K562 (cell line): Measurements from ENCODE around the gene PTPN5. TPM values are rescaled to one million over a fixed set of nuclear protein-coding genes. Genes with fewer than 3 reads are reported as not detected.
"Not testable (repeated sequence)": the region's sequence is repeated elsewhere in the genome, so short reads cannot be mapped to it uniquely, and the experiment has no call there.

ENCODE experiments used
- ATAC-seq: fragments of 200-7000 bp; cut with Tn5 transposase; 3 replicates; pipeline ENCODE4 v1.9.1; 2020; ENCODE audit warnings: moderate library complexity
- BruUV-seq: library from RNA; stranded (reverse); fragments of 400-500 nt; replicated peaks from 2 replicates; lab custom pipeline; 2021; lab: Mats Ljungman, UMichigan
- CTCF ChIA-PET: fragments of 300-600 bp; formaldehyde crosslinking; extraction: SDS; loops from one replicate; lab custom pipeline; 2021; ENCODE audit warnings: low intra/inter-chr PET ratio; lab: Yijun Ruan, JAX
- POLR2A ChIA-PET: fragments of 300-600, 350-650 bp; sonication (Branson Sonifier 250); formaldehyde crosslinking; extraction: SDS; loops from one replicate; lab custom pipeline; 2021; ENCODE audit warnings: antibody characterized with exemption, inconsistent platforms; lab: Yijun Ruan, JAX
- DNase-seq, 4 experiments: peaks; one replicate each; pipeline versions ENCODE4 v3.0.0 to v3.0.0-alpha.2; 2011 to 2018; ENCODE audit warnings: low spot score in 3 of 4, mixed read lengths in 3 of 4; ENCODE audit errors: extremely low read depth in 1 of 4
- FAIRE-seq: peaks from 2 replicates; lab custom pipeline; 2011; peaks lifted over from hg19 to GRCh38; lab: Jason Lieb, UNC
- H2AFZ ChIP-seq: 2 replicates; pipeline ENCODE4 v1.6.0; 2011; ENCODE audit warnings: low read depth, low read length, control low read depth, inconsistent platforms
- H3K27ac ChIP-seq: fragments of 200-600 bp; 3 replicates; pipeline ENCODE4 v1.8.0; 2011; ENCODE audit warnings: low read depth, mild to moderate bottlenecking, control low read depth, inconsistent platforms, low read length, moderate library complexity, mixed read lengths; ENCODE audit errors: extremely low read depth
- H3K27me3 ChIP-seq, 2 experiments: fragments of 300-600 bp in 1 of 2; 2 replicates in 1 of 2; 3 replicates in 1 of 2; pipeline versions ENCODE4 v1.6.0 to v1.8.0; 2011; ENCODE audit warnings: inconsistent platforms in 2 of 2, low read length in 2 of 2, mild to moderate bottlenecking in 1 of 2, mixed read lengths in 1 of 2, moderate library complexity in 1 of 2; ENCODE audit not compliant: control insufficient read depth in 2 of 2, insufficient read depth in 2 of 2
- H3K36me3 ChIP-seq: fragments of 300-600 bp; 3 replicates; pipeline ENCODE4 v1.8.0; 2011; ENCODE audit warnings: mild to moderate bottlenecking, low read length, inconsistent platforms; ENCODE audit not compliant: control insufficient read depth, insufficient read depth
- H3K4me1 ChIP-seq, 2 experiments: fragments of 200-600 bp in 1 of 2; replicated peaks in 1 of 2; 2 replicates in 1 of 2; 3 replicates in 1 of 2; pipeline versions ENCODE4 v1.5.1 to v1.8.0; 2011; ENCODE audit warnings: inconsistent platforms in 2 of 2, low read length in 2 of 2, mild to moderate bottlenecking in 1 of 2, mixed read lengths in 1 of 2, moderate library complexity in 1 of 2; ENCODE audit not compliant: control insufficient read depth in 2 of 2, insufficient read depth in 2 of 2
- H3K4me2 ChIP-seq: 2 replicates; pipeline ENCODE4 v1.6.1; 2011; ENCODE audit warnings: low read length, control low read depth, inconsistent platforms, mixed read lengths; ENCODE audit not compliant: insufficient read depth
- H3K4me3 ChIP-seq: fragments of 200-600 bp; sonication (generic), shearing (Covaris generic); 2 replicates; pipeline ENCODE4 v1.5.1; 2016; ENCODE audit warnings: control low read depth, inconsistent platforms
- H3K79me2 ChIP-seq: fragments of 200-600 bp; 3 replicates; pipeline ENCODE4 v1.8.0; 2011; ENCODE audit warnings: low read length, inconsistent platforms; ENCODE audit not compliant: control insufficient read depth, insufficient read depth
- H3K9ac ChIP-seq, 2 experiments: 2 replicates each; pipeline versions ENCODE4 v1.6.0 to v1.6.1; 2011; ENCODE audit warnings: low read depth in 2 of 2, low read length in 2 of 2, control low read depth in 1 of 2, inconsistent platforms in 1 of 2, mild to moderate bottlenecking in 1 of 2, mixed read lengths in 1 of 2; ENCODE audit not compliant: insufficient read depth in 1 of 2
- H3K9me1 ChIP-seq: one replicate; pipeline ENCODE4 v1.6.0; 2011; ENCODE audit warnings: inconsistent platforms, mild to moderate bottlenecking, low read length, moderate library complexity; ENCODE audit not compliant: control insufficient read depth, insufficient read depth
- H3K9me3 ChIP-seq: replicated peaks from 2 replicates; pipeline ENCODE4 v1.5.1; 2011; ENCODE audit warnings: low read depth, low read length, inconsistent platforms; ENCODE audit not compliant: control insufficient read depth, insufficient read depth
- H4K20me1 ChIP-seq: replicated peaks from 2 replicates; pipeline ENCODE4 v1.6.1; 2011; ENCODE audit warnings: low read length, inconsistent platforms, mixed read lengths; ENCODE audit not compliant: control insufficient read depth, insufficient read depth
- AFF1 ChIP-seq, 2 experiments: fragments of 450-650 bp; IDR thresholded peaks; 2 replicates each; pipeline ENCODE4 v1.6.1; 2018; ENCODE audit warnings: mild to moderate bottlenecking in 2 of 2, low read depth in 1 of 2; ENCODE audit not compliant: partially characterized antibody in 2 of 2
- CBFB ChIP-seq: sonication (generic); formaldehyde crosslinking; IDR thresholded peaks from 2 replicates; pipeline ENCODE4 v1.4.0; 2020; ENCODE audit warnings: mild to moderate bottlenecking, missing genetic modification reagents
- FOXJ3 ChIP-seq: sonication (generic); formaldehyde crosslinking; IDR thresholded peaks from 2 replicates; pipeline ENCODE4 v1.4.0; 2020; ENCODE audit warnings: mild to moderate bottlenecking, missing genetic modification reagents
- ZNF518B ChIP-seq: fragments of 250-450 bp; sonication (Bioruptor Pico); IDR thresholded peaks from 2 replicates; pipeline ENCODE4 v1.5.0; 2021; ENCODE audit warnings: mild to moderate bottlenecking, moderate library complexity
- ZNF592 ChIP-seq: fragments of 450-650 bp; IDR thresholded peaks from 2 replicates; pipeline ENCODE4 v1.6.1; 2017; ENCODE audit warnings: antibody characterized with exemption, mild to moderate bottlenecking
- WGBS: fragments of 100-300 bp; shearing (Covaris generic); methylation state at CpG from one replicate; pipeline ENCODE4 v1.1.6; 2016; ENCODE audit warnings: low coverage, mixed read lengths; ENCODE audit not compliant: insufficient coverage; ENCODE audit errors: missing lambda C conversion rate; 5-methylcytosine and 5-hydroxymethylcytosine counted together
- in situ Hi-C: fragments of 300-500 bp; cut with MboI; formaldehyde crosslinking; loops from 4 replicates; pipeline ENCODE4 v1.15.0; 2018; ENCODE audit warnings: inconsistent platforms, mixed read lengths
- intact Hi-C: fragments of 100-400 bp; cut with micrococcal nuclease; formaldehyde crosslinking; loops from 2 replicates; pipeline ENCODE4 v1.14.2; 2022
- polyA plus RNA-seq, 8 experiments: library from polyadenylated mRNA; depleted of rRNA in 4 of 8; stranded (reverse) in 5 of 8; unstranded in 3 of 8; fragments of >200 nt; fragmentation: Nextera tagmentation in 2 of 8; fragmentation: Illumina TruSeq in 1 of 8; extraction: Ambion mirVana in 2 of 8; extraction: Trizol in 1 of 8; gene quantifications; 2 replicates each; pipeline versions ENCODE4 v1.2.1 to v1.2.3, GENCODE V29; 2011 to 2014; ENCODE audit warnings: inconsistent platforms in 1 of 8, missing spikeins in 1 of 8
- total RNA-seq, 7 experiments: library from RNA; depleted of rRNA in 6 of 7; stranded (reverse); fragments of >200 nt in 6 of 7; fragmentation: Illumina TruSeq in 2 of 7; extraction: Trizol in 2 of 7; gene quantifications; 2 replicates each; pipeline versions ENCODE4 v1.2.1 to v1.2.3, GENCODE V29; 2011 to 2021; ENCODE audit warnings: low replicate concordance in 1 of 7

PTPN5 gene
- total and polyA plus RNA-seq, 9 of the 15 experiments (the other 6 are each of a cell fraction or from before 2014, with no cell fraction given), result not detected

- TF ChIP-seq CBFB (CRISPR knock-in tag), result peak; percentile 96
- peak in 1 of 2 experiments; percentile 38 for TF ChIP-seq AFF1 (IDR thresholded peaks at IDR 0.05; ENCODE audit: low read depth in 1 of 2, partially characterized antibody in 2 of 2)
- no peak for TF ChIP-seq FOXJ3 (CRISPR knock-in tag)
Observed at GRCh38 chr11:18692941-18693760, 98.4 kb downstream of the PTPN5 start (continued).

GRCh38 chr11:18691467-18692140 lies 100.0 kb downstream of the PTPN5 start:
- H3K9me3 ChIP-seq, CTCF ChIA-PET, H4K20me1 ChIP-seq, in situ Hi-C loops, intact Hi-C loops, H3K9ac ChIP-seq, H3K27me3 ChIP-seq, H3K9me1 ChIP-seq, POLR2A ChIA-PET, H3K36me3 ChIP-seq, H3K27ac ChIP-seq, H3K79me2 ChIP-seq, BruUV-seq, H3K4me3 ChIP-seq: not testable (repeated sequence)
- Histone ChIP-seq H3K4me1 (peaks cover 3 to 17% of the 10 kb centered on the region in 2 experiments), H2AFZ (peak overlapping the region; percentile 72), H3K4me2 (peak overlapping the region; percentile 46)
- ATAC-seq (peak; percentile 47), FAIRE-seq (peak; percentile 78), DNase-seq (peak in 1 of 4 experiments; percentile 66)
- 31% methylated on average over 4 of the region's 4 CpGs for WGBS
- TF ChIP-seq ZNF592, result peak; percentile 98
- 0 out of 2 replicates have a peak, but pooled peaks have one; percentile 23 for TF ChIP-seq ZNF518B
